Right renal cortex interstitium (tissue), 3 donors: ENCODE results near the gene EFCAB5. TPM values are rescaled to one million over a fixed set of nuclear protein-coding genes. Genes with fewer than 3 reads are reported as not detected.
"Not testable (repeated sequence)": the region's sequence is repeated elsewhere in the genome, so short reads cannot be mapped to it uniquely, and the experiment has no call there.

Source experiments
- DNase-seq, 3 donors: peaks; one replicate each; pipeline ENCODE4 v3.0.0-alpha.2; 2013; ENCODE audit warnings: low read depth in 3 of 3, low spot score in 2 of 3
- polyA plus RNA-seq, 3 donors: library from polyadenylated mRNA; unstranded; fragments of 120-200 nt; gene quantifications; one replicate each; pipeline ENCODE4 v1.2.1, GENCODE V29; 2013; ENCODE audit not compliant: insufficient read length in 3 of 3

Gene EFCAB5
- polyA plus RNA-seq, 3 donors, result 2.1 to 3.0 (median 2.4) TPM

- no peak for DNase-seq
Measured at GRCh38 chr17:29933379-29933778, 8.1 kb upstream of the EFCAB5 start.

GRCh38 chr17:29935909-29936308 lies 5.5 kb upstream of the EFCAB5 start:
- not testable (repeated sequence) for DNase-seq

GRCh38 chr17:29936724-29937123 lies 4.7 kb upstream of the EFCAB5 start:
- DNase-seq, result no peak

- no peak for DNase-seq
Measured at GRCh38 chr17:29945281-29945680, 3.8 kb downstream of the EFCAB5 start.

GRCh38 chr17:29948448-29949215 lies 7.2 kb downstream of the EFCAB5 start:
- DNase-seq, result no peak

GRCh38 chr17:29949696-29950095 lies 8.3 kb downstream of the EFCAB5 start:
- no peak for DNase-seq

- DNase-seq, result no peak
Measured at GRCh38 chr17:29954405-29954804, 13.0 kb downstream of the EFCAB5 start.

- no peak for DNase-seq
Measured at GRCh38 chr17:29956225-29956624, 14.8 kb downstream of the EFCAB5 start.

- DNase-seq, result not testable (repeated sequence)
Measured at GRCh38 chr17:29957488-29957887, 16.1 kb downstream of the EFCAB5 start.

- no peak for DNase-seq
Measured at GRCh38 chr17:29958947-29959657, 17.7 kb downstream of the EFCAB5 start.

GRCh38 chr17:29959658-29960337 lies 18.4 kb downstream of the EFCAB5 start:
- no peak for DNase-seq

- DNase-seq, result no peak
Measured at GRCh38 chr17:29962656-29963055, 21.2 kb downstream of the EFCAB5 start.

- no peak for DNase-seq
Measured at GRCh38 chr17:29968271-29968670, 26.8 kb downstream of the EFCAB5 start.

- DNase-seq, result no peak
Measured at GRCh38 chr17:29972277-29972676, 30.8 kb downstream of the EFCAB5 start.

- no peak for DNase-seq
Measured at GRCh38 chr17:29973005-29973404, 31.6 kb downstream of the EFCAB5 start.

GRCh38 chr17:29977836-29978235 lies 36.4 kb downstream of the EFCAB5 start:
- DNase-seq, result no peak

- no peak for DNase-seq
Measured at GRCh38 chr17:29980261-29980660, 38.8 kb downstream of the EFCAB5 start.

GRCh38 chr17:29982991-29983653 lies 41.7 kb downstream of the EFCAB5 start:
- DNase-seq, result no peak

- DNase-seq, result no peak
Measured at GRCh38 chr17:29996458-29996857, 55.0 kb downstream of the EFCAB5 start.

- no peak for DNase-seq
Measured at GRCh38 chr17:30000001-30000754, 58.7 kb downstream of the EFCAB5 start.
